KMS-11 (cell line): ENCODE measurements around the gene SHBG.
"Not testable (repeated sequence)": the region's sequence is repeated elsewhere in the genome, so short reads cannot be mapped to it uniquely, and the experiment has no call there.

Source experiments
- H2AFZ ChIP-seq: fragments of 200-600 bp; sonication (generic); 2 replicates; pipeline ENCODE4 v1.6.1; 2016; ENCODE audit warnings: antibody characterized with exemption, mixed run types, low read depth
- H3K27ac ChIP-seq: fragments of 200-600 bp; sonication (generic); 2 replicates; pipeline ENCODE4 v1.6.1; 2016; ENCODE audit warnings: mild to moderate bottlenecking, mixed run types
- H3K27me3 ChIP-seq: fragments of 200-600 bp; sonication (generic); 2 replicates; pipeline ENCODE4 v1.6.1; 2017; ENCODE audit warnings: mild to moderate bottlenecking, low read depth, mixed run types, moderate library complexity; ENCODE audit not compliant: insufficient read depth
- H3K36me3 ChIP-seq: fragments of 200-600 bp; sonication (generic); 2 replicates; pipeline ENCODE4 v1.6.1; 2017; ENCODE audit warnings: mild to moderate bottlenecking, mixed run types; ENCODE audit not compliant: insufficient read depth
- H3K4me1 ChIP-seq: fragments of 200-600 bp; sonication (generic); 2 replicates; pipeline ENCODE4 v1.6.1; 2016; ENCODE audit warnings: mild to moderate bottlenecking, low read depth, mixed run types; ENCODE audit not compliant: poor library complexity, severe bottlenecking
- H3K4me2 ChIP-seq: fragments of 200-600 bp; sonication (generic); 2 replicates; pipeline ENCODE4 v1.7.0; 2016; ENCODE audit warnings: mild to moderate bottlenecking, mixed run types
- H3K4me3 ChIP-seq: fragments of 200-600 bp; sonication (generic); IDR thresholded peaks from 2 replicates; pipeline ENCODE4 v1.6.1; 2017; ENCODE audit warnings: low read depth, low read length, mixed read lengths; ENCODE audit not compliant: insufficient read depth
- H3K79me2 ChIP-seq: fragments of 200-600 bp; sonication (generic); 2 replicates; pipeline ENCODE4 v1.6.1; 2016; ENCODE audit warnings: low read depth, mixed run types; ENCODE audit not compliant: insufficient read depth
- H3K9ac ChIP-seq: fragments of 200-600 bp; sonication (generic); 2 replicates; pipeline ENCODE4 v1.6.1; 2016; ENCODE audit warnings: mild to moderate bottlenecking, mixed run types
- H4K20me1 ChIP-seq: fragments of 200-600 bp; sonication (generic); 2 replicates; pipeline ENCODE4 v1.6.1; 2016; ENCODE audit warnings: mild to moderate bottlenecking, mixed run types; ENCODE audit not compliant: insufficient read depth
- CTCF ChIP-seq: fragments of 200-600 bp; sonication (generic); conservative IDR thresholded peaks from 2 replicates; pipeline ENCODE4 v1.6.1; 2017; ENCODE audit warnings: low read depth, mild to moderate bottlenecking, antibody characterized with exemption, low read length, moderate library complexity, mixed read lengths

SHBG gene

GRCh38 chr17:7633093-7633492, 3.2 kb downstream of the SHBG start:
- Histone ChIP-seq H3K79me2 (no peaks in the 10 kb centered on the region), H3K27me3 (no peaks in the 10 kb centered on the region), H3K27ac (no peak overlapping the region), H3K36me3 (no peaks in the 10 kb centered on the region), H3K4me3 (no peak overlapping the region), H4K20me1 (no peaks in the 10 kb centered on the region), H2AFZ (no peak overlapping the region), H3K4me2 (no peak overlapping the region), H3K9ac (no peak overlapping the region), H3K4me1 (peaks cover 3% of the 10 kb centered on the region)
- no peak for TF ChIP-seq CTCF

GRCh38 chr17:7634384-7634783, 4.4 kb downstream of the SHBG start:
- H3K4me2 ChIP-seq = no peak overlapping the region
- H3K36me3 ChIP-seq = no peaks in the 10 kb centered on the region
- no peak overlapping the region for H3K27ac ChIP-seq
- TF ChIP-seq CTCF = no peak
- peaks cover 3% of the 10 kb centered on the region for H3K4me1 ChIP-seq
- H3K79me2 ChIP-seq = no peaks in the 10 kb centered on the region
- H3K9ac ChIP-seq = no peak overlapping the region
- H2AFZ ChIP-seq = no peak overlapping the region
- no peaks in the 10 kb centered on the region for H3K27me3 ChIP-seq
- no peak overlapping the region for H3K4me3 ChIP-seq
- no peaks in the 10 kb centered on the region for H4K20me1 ChIP-seq

GRCh38 chr17:7636163-7636562, 6.2 kb downstream of the SHBG start:
- Histone ChIP-seq H3K4me2 (no peak overlapping the region), H3K27me3 (no peaks in the 10 kb centered on the region), H3K4me1 (peaks cover 3% of the 10 kb centered on the region), H3K9ac (no peak overlapping the region), H4K20me1 (no peaks in the 10 kb centered on the region), H3K79me2 (no peaks in the 10 kb centered on the region), H2AFZ (no peak overlapping the region), H3K4me3 (no peak overlapping the region), H3K27ac (no peak overlapping the region), H3K36me3 (no peaks in the 10 kb centered on the region)
- TF ChIP-seq CTCF = no peak

GRCh38 chr17:7640783-7641182, 10.8 kb downstream of the SHBG start:
- TF ChIP-seq CTCF = no peak
- H3K36me3 ChIP-seq = no peaks in the 10 kb centered on the region
- H3K27ac ChIP-seq = no peak overlapping the region
- no peaks in the 10 kb centered on the region for H3K79me2 ChIP-seq
- H4K20me1 ChIP-seq = no peaks in the 10 kb centered on the region
- no peaks in the 10 kb centered on the region for H3K27me3 ChIP-seq
- no peak overlapping the region for H3K9ac ChIP-seq
- no peak overlapping the region for H2AFZ ChIP-seq
- no peaks in the 10 kb centered on the region for H3K4me1 ChIP-seq
- H3K4me2 ChIP-seq = no peak overlapping the region
- H3K4me3 ChIP-seq = no peak overlapping the region

- H4K20me1 ChIP-seq, H3K36me3 ChIP-seq, H3K27ac ChIP-seq, H3K9ac ChIP-seq, H3K27me3 ChIP-seq, H2AFZ ChIP-seq, H3K4me3 ChIP-seq, H3K4me2 ChIP-seq, H3K4me1 ChIP-seq, H3K79me2 ChIP-seq: not testable (repeated sequence)
Measured at GRCh38 chr17:7641635-7642034, 11.7 kb downstream of the SHBG start.
